SU-DHL-6 (cell line): ENCODE measurements around the gene GUCA2A.

ENCODE experiments used
- H2AFZ ChIP-seq: fragments of 200-600 bp; sonication (generic); 2 replicates; pipeline ENCODE4 v1.6.1; 2014; ENCODE audit warnings: low read depth, mild to moderate bottlenecking, moderate library complexity, mixed read lengths, antibody characterized with exemption, low read length; ENCODE audit not compliant: severe bottlenecking
- H3F3A ChIP-seq: fragments of 200-600 bp; shearing (Covaris generic); 2 replicates; pipeline ENCODE4 v1.6.0; 2016; ENCODE audit warnings: antibody characterized with exemption, mild to moderate bottlenecking; ENCODE audit not compliant: insufficient read depth
- H3K27ac ChIP-seq: fragments of 200-600 bp; sonication (generic); 2 replicates; pipeline ENCODE4 v1.5.1; 2016; ENCODE audit warnings: low read depth, mild to moderate bottlenecking, low read length, moderate library complexity, mixed read lengths
- H3K27me3 ChIP-seq: fragments of 200-600 bp; sonication (generic), shearing (Covaris generic); 2 replicates; pipeline ENCODE4 v1.6.0; 2014; ENCODE audit warnings: mild to moderate bottlenecking, low read length
- H3K36me3 ChIP-seq: fragments of 200-600 bp; sonication (generic); 2 replicates; pipeline ENCODE4 v1.6.1; 2014; ENCODE audit warnings: mild to moderate bottlenecking, low read length, mixed read lengths
- H3K4me2 ChIP-seq: fragments of 300-600, 200-600 bp; shearing (Covaris generic), sonication (generic); 2 replicates; pipeline ENCODE4 v1.6.0; 2014; ENCODE audit warnings: low read length, low read depth, mild to moderate bottlenecking; ENCODE audit not compliant: poor library complexity, severe bottlenecking
- H3K4me3 ChIP-seq: fragments of 200-600 bp; sonication (generic); 2 replicates; pipeline ENCODE4 v1.5.1; 2014; ENCODE audit warnings: antibody characterized with exemption, low read length, mild to moderate bottlenecking, mixed read lengths; ENCODE audit not compliant: insufficient read depth, poor library complexity, severe bottlenecking
- H3K79me2 ChIP-seq: fragments of 200-600 bp; sonication (generic); 2 replicates; pipeline ENCODE4 v1.6.1; 2014; ENCODE audit warnings: mild to moderate bottlenecking, low read length, moderate library complexity; ENCODE audit not compliant: insufficient read depth
- H3K9ac ChIP-seq: fragments of 200-600 bp; sonication (generic); 2 replicates; pipeline ENCODE4 v1.7.0; 2014; ENCODE audit warnings: mild to moderate bottlenecking, low read length
- H3K9me2 ChIP-seq: fragments of 200-600 bp; sonication (generic); replicated peaks from 2 replicates; pipeline ENCODE4 v1.6.1; 2014; ENCODE audit warnings: low read length; ENCODE audit not compliant: insufficient read depth
- H3K9me3 ChIP-seq: fragments of 200-600 bp; sonication (generic); 2 replicates; pipeline ENCODE4 v1.6.1; 2014; ENCODE audit warnings: low read length, mixed read lengths; ENCODE audit not compliant: insufficient read depth
- H4K20me1 ChIP-seq: fragments of 200-600 bp; sonication (generic); 2 replicates; pipeline ENCODE4 v1.6.1; 2014; ENCODE audit warnings: low read depth, mild to moderate bottlenecking, antibody characterized with exemption, low read length, moderate library complexity, mixed read lengths
- CTCF ChIP-seq: fragments of 200-600 bp; sonication (generic); IDR thresholded peaks from one replicate; pipeline ENCODE4 v1.5.1; 2017; ENCODE audit warnings: antibody characterized with exemption, mild to moderate bottlenecking, low read length, moderate library complexity; ENCODE audit not compliant: insufficient read depth, poor library complexity, severe bottlenecking
- EZH2phosphoT487 ChIP-seq: fragments of 200-600 bp; sonication (generic), shearing (Covaris generic); conservative IDR thresholded peaks from 2 replicates; pipeline ENCODE4 v1.6.1; 2018; ENCODE audit warnings: mild to moderate bottlenecking, antibody characterized with exemption, low read length, moderate library complexity, mixed read lengths

Gene GUCA2A

GRCh38 chr1:42179900-42180329 lies 15.4 kb upstream of the GUCA2A start:
- Histone ChIP-seq H3K27ac (no peak overlapping the region), H3K4me2 (no peak overlapping the region), H3K9me3 (no peaks in the 10 kb centered on the region), H2AFZ (no peak overlapping the region), H3K9ac (no peak overlapping the region), H3K36me3 (no peaks in the 10 kb centered on the region), H3K9me2 (no peaks in the 10 kb centered on the region), H3F3A (no peaks in the 10 kb centered on the region), H3K4me3 (no peak overlapping the region), H4K20me1 (no peaks in the 10 kb centered on the region), H3K27me3 (no peaks in the 10 kb centered on the region), H3K79me2 (no peaks in the 10 kb centered on the region)
- TF ChIP-seq EZH2phosphoT487 (no peak), CTCF (no peak)

- H3K9ac ChIP-seq: no peak overlapping the region
- H3K27me3 ChIP-seq: no peaks in the 10 kb centered on the region
- H3K9me3 ChIP-seq: no peaks in the 10 kb centered on the region
- no peaks in the 10 kb centered on the region for H3K79me2 ChIP-seq
- no peak overlapping the region for H3K4me2 ChIP-seq
- H3K4me3 ChIP-seq: no peak overlapping the region
- H3K36me3 ChIP-seq: no peaks in the 10 kb centered on the region
- H3K27ac ChIP-seq: no peak overlapping the region
- H3F3A ChIP-seq: no peaks in the 10 kb centered on the region
- no peaks in the 10 kb centered on the region for H4K20me1 ChIP-seq
- no peak overlapping the region for H2AFZ ChIP-seq
- no peak for TF ChIP-seq EZH2phosphoT487
- TF ChIP-seq CTCF: no peak
- H3K9me2 ChIP-seq: no peaks in the 10 kb centered on the region
These were observed 14.7 kb upstream of the GUCA2A start for GRCh38 chr1:42179275-42179674.

- H3F3A ChIP-seq: no peaks in the 10 kb centered on the region
- no peaks in the 10 kb centered on the region for H3K36me3 ChIP-seq
- no peak overlapping the region for H3K4me2 ChIP-seq
- no peak overlapping the region for H3K27ac ChIP-seq
- H3K79me2 ChIP-seq: no peaks in the 10 kb centered on the region
- no peaks in the 10 kb centered on the region for H3K9me2 ChIP-seq
- no peaks in the 10 kb centered on the region for H3K27me3 ChIP-seq
- H4K20me1 ChIP-seq: no peaks in the 10 kb centered on the region
- H3K4me3 ChIP-seq: no peak overlapping the region
- no peak overlapping the region for H3K9ac ChIP-seq
- H2AFZ ChIP-seq: no peak overlapping the region
- TF ChIP-seq CTCF: no peak
- TF ChIP-seq EZH2phosphoT487: no peak
- no peaks in the 10 kb centered on the region for H3K9me3 ChIP-seq
These were observed 13.7 kb upstream of the GUCA2A start for GRCh38 chr1:42178249-42178648.
